GM18873 (cell line): ENCODE results near the gene P2RX7.

ENCODE experiments used
- ATAC-seq: cut with Tn5 transposase; IDR thresholded peaks from one replicate; pipeline ENCODE4 v1.9.1; 2021; ENCODE audit warnings: mild to moderate bottlenecking, moderate library complexity, moderate number of reproducible peaks; ENCODE audit not compliant: unreplicated experiment, low FRiP score

The P2RX7 gene

GRCh38 chr12:121167232-121167820, 34.6 kb downstream of the P2RX7 start:
- no peak for ATAC-seq

- ATAC-seq, result no peak
These were observed 35.3 kb downstream of the P2RX7 start for GRCh38 chr12:121167951-121168350.

GRCh38 chr12:121170151-121170550, 37.5 kb downstream of the P2RX7 start:
- ATAC-seq, result no peak

- ATAC-seq, result no peak
These were observed 38.1 kb downstream of the P2RX7 start for GRCh38 chr12:121170611-121171260.

- ATAC-seq, result no peak
These were observed 39.5 kb downstream of the P2RX7 start for GRCh38 chr12:121172145-121172544.

GRCh38 chr12:121175383-121176119, 42.9 kb downstream of the P2RX7 start:
- ATAC-seq, result no peak

GRCh38 chr12:121176826-121177529, 44.3 kb downstream of the P2RX7 start:
- ATAC-seq, result no peak

- no peak for ATAC-seq
These were observed 48.5 kb downstream of the P2RX7 start for GRCh38 chr12:121181181-121181580.

GRCh38 chr12:121182222-121182893, 49.7 kb downstream of the P2RX7 start:
- ATAC-seq, result no peak

- no peak for ATAC-seq
These were observed 51.7 kb downstream of the P2RX7 start for GRCh38 chr12:121184425-121184824.

- ATAC-seq, result no peak
These were observed 52.6 kb downstream of the P2RX7 start for GRCh38 chr12:121184984-121185889.

GRCh38 chr12:121186826-121187225, 54.1 kb downstream of the P2RX7 start:
- no peak for ATAC-seq

- no peak for ATAC-seq
These were observed 54.8 kb downstream of the P2RX7 start for GRCh38 chr12:121187501-121187900.

GRCh38 chr12:121188227-121188626, 55.6 kb downstream of the P2RX7 start:
- no peak for ATAC-seq

- no peak for ATAC-seq
These were observed 56.5 kb downstream of the P2RX7 start for GRCh38 chr12:121189131-121189530.

GRCh38 chr12:121189619-121190155, 57.0 kb downstream of the P2RX7 start:
- ATAC-seq, result no peak

- ATAC-seq, result no peak
These were observed 57.9 kb downstream of the P2RX7 start for GRCh38 chr12:121190523-121191031.

GRCh38 chr12:121191151-121191550, 58.5 kb downstream of the P2RX7 start:
- no peak for ATAC-seq

- no peak for ATAC-seq
These were observed 64.2 kb downstream of the P2RX7 start for GRCh38 chr12:121196902-121197301.
